ENCODE data around the gene KRT34. TPM values are rescaled to one million over a fixed set of nuclear protein-coding genes. Genes with fewer than 3 reads are reported as not detected.

KRT34 gene
- polyA plus RNA-seq, 3 donors = not detected

DNA sequence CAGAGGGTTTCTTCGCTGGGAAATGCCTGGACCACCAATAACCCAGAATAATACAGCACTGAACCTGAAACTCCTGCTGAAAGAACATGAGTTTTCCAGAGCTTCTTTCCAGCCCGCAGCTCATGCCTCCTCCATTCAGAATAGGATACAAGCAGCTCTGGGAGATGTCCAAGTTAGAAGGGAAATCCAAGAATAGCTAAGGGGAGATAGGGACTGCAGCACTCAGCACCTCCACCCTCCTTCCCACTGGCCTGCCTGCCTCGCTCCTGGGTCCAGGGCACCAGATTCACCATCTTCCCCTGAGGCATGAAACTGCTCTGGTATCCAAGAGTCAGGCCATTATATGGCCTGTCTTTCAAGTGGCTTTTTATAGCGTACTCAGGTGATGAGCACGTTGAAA lies 11.2 kb upstream of the KRT34 start:
- Mint-ChIP-seq H3K4me1 (no peaks in the 10 kb centered on the region), H3K4me3 (no peak overlapping the region), H3K9me3 (peaks cover 0 to 2% (median 0%) of the 10 kb centered on the region in 7 donors), H3K27me3 (ENCODE audit: low read depth in 3 of 3) (peaks cover 1 to 18% (median 2%) of the 10 kb centered on the region in 3 donors), H3K27ac (no peak overlapping the region), H3K36me3 (no peaks in the 10 kb centered on the region)
- no peaks in the 10 kb centered on the region for H3K9me3 ChIP-seq (replicated peaks in 1 of 2; ENCODE audit: control insufficient read depth in 1 of 2, insufficient read depth in 1 of 2, low read length in 2 of 2)
- WGBS (ENCODE audit: insufficient coverage) = 88% methylated on average over 2 of the region's 5 CpGs
- no peaks in the 10 kb centered on the region for H3K36me3 ChIP-seq (replicated peaks in 1 of 2; ENCODE audit: control insufficient read depth in 1 of 2, insufficient read depth in 2 of 2, low read length in 2 of 2)
- H2AFZ ChIP-seq (ENCODE audit: insufficient read depth, low read depth, low read length, poor library complexity, severe bottlenecking) = no peak overlapping the region
- no peak overlapping the region for H3K27ac ChIP-seq (ENCODE audit: low read depth in 1 of 2, low read length in 2 of 2)
- H3K9ac ChIP-seq (ENCODE audit: insufficient read depth, low read length, poor library complexity, severe bottlenecking) = no peak overlapping the region
- intact Hi-C loops (cut with micrococcal nuclease) = no loop called here
- TF ChIP-seq, protein P1, sequence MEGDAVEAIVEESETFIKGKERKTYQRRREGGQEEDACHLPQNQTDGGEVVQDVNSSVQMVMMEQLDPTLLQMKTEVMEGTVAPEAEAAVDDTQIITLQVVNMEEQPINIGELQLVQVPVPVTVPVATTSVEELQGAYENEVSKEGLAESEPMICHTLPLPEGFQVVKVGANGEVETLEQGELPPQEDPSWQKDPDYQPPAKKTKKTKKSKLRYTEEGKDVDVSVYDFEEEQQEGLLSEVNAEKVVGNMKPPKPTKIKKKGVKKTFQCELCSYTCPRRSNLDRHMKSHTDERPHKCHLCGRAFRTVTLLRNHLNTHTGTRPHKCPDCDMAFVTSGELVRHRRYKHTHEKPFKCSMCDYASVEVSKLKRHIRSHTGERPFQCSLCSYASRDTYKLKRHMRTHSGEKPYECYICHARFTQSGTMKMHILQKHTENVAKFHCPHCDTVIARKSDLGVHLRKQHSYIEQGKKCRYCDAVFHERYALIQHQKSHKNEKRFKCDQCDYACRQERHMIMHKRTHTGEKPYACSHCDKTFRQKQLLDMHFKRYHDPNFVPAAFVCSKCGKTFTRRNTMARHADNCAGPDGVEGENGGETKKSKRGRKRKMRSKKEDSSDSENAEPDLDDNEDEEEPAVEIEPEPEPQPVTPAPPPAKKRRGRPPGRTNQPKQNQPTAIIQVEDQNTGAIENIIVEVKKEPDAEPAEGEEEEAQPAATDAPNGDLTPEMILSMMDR (IDR thresholded peaks at IDR 0.05) = no peak
- H3K4me2 ChIP-seq (replicated peaks; ENCODE audit: extremely low read depth, low read length, poor library complexity, severe bottlenecking) = no peak overlapping the region
- no peak overlapping the region for H3K4me3 ChIP-seq (replicated peaks in 1 of 3; ENCODE audit: low read depth in 2 of 3, low read length in 3 of 3)
- peaks cover 2 to 8% of the 10 kb centered on the region in 2 donors for H3K27me3 ChIP-seq (ENCODE audit: control insufficient read depth in 2 of 2, insufficient read depth in 2 of 2, low read length in 2 of 2)
- no peaks in the 10 kb centered on the region for H3K4me1 ChIP-seq (ENCODE audit: control insufficient read depth in 1 of 2, insufficient read depth in 2 of 2, low read length in 2 of 2)
- no peaks in the 10 kb centered on the region for H3K79me2 ChIP-seq (ENCODE audit: insufficient read depth, low read length)
- no peaks in the 10 kb centered on the region for H4K20me1 ChIP-seq (ENCODE audit: insufficient read depth, low read length)
- no peak for DNase-seq

DNA sequence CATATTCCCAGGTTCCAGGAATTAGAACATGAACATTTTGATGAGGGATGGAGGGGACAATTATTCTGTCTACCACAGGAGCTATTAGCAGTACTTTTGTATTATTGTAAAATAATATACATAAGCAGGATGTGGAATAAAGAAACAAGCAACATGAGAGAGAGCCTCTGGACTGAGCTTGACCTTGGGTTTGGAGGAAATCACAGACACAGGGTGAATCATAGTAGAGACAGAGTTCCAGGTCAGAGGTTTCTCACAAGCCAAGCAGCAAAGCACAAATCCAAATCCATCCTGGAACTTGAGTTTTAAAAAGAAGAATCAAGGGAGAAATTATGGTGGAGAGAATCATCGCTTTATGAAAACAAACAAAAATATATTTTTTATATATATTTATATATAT lies 10.2 kb upstream of the KRT34 start:
- Mint-ChIP-seq H3K4me3 (no peak overlapping the region), H3K9me3 (peaks cover 0 to 6% (median 4%) of the 10 kb centered on the region in 7 donors), H3K36me3 (no peaks in the 10 kb centered on the region), H3K4me1 (no peaks in the 10 kb centered on the region), H3K27ac (no peak overlapping the region), H3K27me3 (ENCODE audit: low read depth in 3 of 3) (peaks cover 2 to 17% (median 2%) of the 10 kb centered on the region in 3 donors)
- WGBS (ENCODE audit: insufficient coverage) = no CpG with 5 or more reads among the region's 1 CpG
- peaks cover 0 to 5% of the 10 kb centered on the region in 2 donors for H3K9me3 ChIP-seq (replicated peaks in 1 of 2; ENCODE audit: control insufficient read depth in 1 of 2, insufficient read depth in 1 of 2, low read length in 2 of 2)
- intact Hi-C loops (cut with micrococcal nuclease) = no loop called here
- no peak for DNase-seq
- H3K36me3 ChIP-seq (replicated peaks in 1 of 2; ENCODE audit: control insufficient read depth in 1 of 2, insufficient read depth in 2 of 2, low read length in 2 of 2) = no peaks in the 10 kb centered on the region
- TF ChIP-seq, protein P1 (IDR thresholded peaks at IDR 0.05) = no peak
- H4K20me1 ChIP-seq (ENCODE audit: insufficient read depth, low read length) = no peaks in the 10 kb centered on the region
- H3K27ac ChIP-seq (ENCODE audit: low read depth in 1 of 2, low read length in 2 of 2) = no peak overlapping the region
- no peak overlapping the region for H3K4me3 ChIP-seq (replicated peaks in 1 of 3; ENCODE audit: low read depth in 2 of 3, low read length in 3 of 3)
- no peak overlapping the region for H2AFZ ChIP-seq (ENCODE audit: insufficient read depth, low read depth, low read length, poor library complexity, severe bottlenecking)
- H3K27me3 ChIP-seq (ENCODE audit: control insufficient read depth in 2 of 2, insufficient read depth in 2 of 2, low read length in 2 of 2) = peaks cover 2 to 12% of the 10 kb centered on the region in 2 donors
- no peak overlapping the region for H3K9ac ChIP-seq (ENCODE audit: insufficient read depth, low read length, poor library complexity, severe bottlenecking)
- no peak overlapping the region for H3K4me2 ChIP-seq (replicated peaks; ENCODE audit: extremely low read depth, low read length, poor library complexity, severe bottlenecking)
- H3K79me2 ChIP-seq (ENCODE audit: insufficient read depth, low read length) = no peaks in the 10 kb centered on the region
- H3K4me1 ChIP-seq (ENCODE audit: control insufficient read depth in 1 of 2, insufficient read depth in 2 of 2, low read length in 2 of 2) = no peaks in the 10 kb centered on the region

Data from CD14-positive monocyte (primary cell).